ENCODE results near the gene DIPK1C. TPM values are rescaled to one million over a fixed set of nuclear protein-coding genes. Genes with fewer than 3 reads are reported as not detected.

The DIPK1C gene
- total and polyA plus RNA-seq, 2 of the 4 experiments (the other 2 are of a cell fraction): not detected

GRCh38 chr18:74503137-74503536 lies 46.0 kb upstream of the DIPK1C start:
- WGBS, 2 experiments (ENCODE audit: extremely low coverage in 2 of 2, insufficient read length in 1 of 2): 92% methylated on average over 2 of the region's 4 CpGs; no CpG with 5 or more reads in 1 of the 2 experiments
- Histone ChIP-seq H3K9ac (ENCODE audit: low read depth, low read length) (no peak overlapping the region), H2BK120ac (ENCODE audit: low read depth, low read length) (no peak overlapping the region), H3K4me2 (ENCODE audit: low read depth, low read length) (no peak overlapping the region), H4K91ac (ENCODE audit: insufficient read depth, low read depth, low read length) (no peak overlapping the region), H2BK15ac (ENCODE audit: low read depth, low read length) (no peak overlapping the region), H3K23ac (ENCODE audit: low read depth, low read length) (no peak overlapping the region), H4K8ac (ENCODE audit: low read depth in 2 of 2, low read length in 2 of 2) (no peak overlapping the region), H2AK9ac (replicated peaks; ENCODE audit: low read depth, low read length, poor library complexity) (no peak overlapping the region), H2BK5ac (ENCODE audit: low read depth, low read length, poor library complexity, severe bottlenecking) (no peak overlapping the region), H3K4me3 (ENCODE audit: insufficient read depth, low read depth, low read length) (no peak overlapping the region), H3K79me1 (ENCODE audit: low read depth in 1 of 2, low read length in 2 of 2) (peaks cover 5 to 10% of the 10 kb centered on the region in 2 experiments), H3K9me1 (ENCODE audit: insufficient read depth, low read length) (0 out of 2 replicates have a peak, but pooled peaks cover under 1% of the 10 kb centered on the region), H3K9me3 (ENCODE audit: control insufficient read depth, insufficient read depth, low read length) (no peaks in the 10 kb centered on the region), H3K27me3 (ENCODE audit: control insufficient read depth, insufficient read depth, low read length) (no peaks in the 10 kb centered on the region), H4K20me1 (ENCODE audit: insufficient read depth, low read length) (no peaks in the 10 kb centered on the region), H3K14ac (replicated peaks; ENCODE audit: low read depth, low read length) (no peak overlapping the region), H2BK20ac (ENCODE audit: low read depth, low read length) (no peak overlapping the region), H3K4me1 (ENCODE audit: control insufficient read depth, insufficient read depth, low read length) (no peaks in the 10 kb centered on the region), H4K5ac (ENCODE audit: low read depth, low read length) (no peak overlapping the region), H3K36me3 (ENCODE audit: control insufficient read depth, insufficient read depth, low read length) (peaks cover 50% of the 10 kb centered on the region), H3K18ac (ENCODE audit: low read depth, low read length) (no peak overlapping the region), H2AFZ (replicated peaks; ENCODE audit: low read length, poor library complexity) (no peak overlapping the region), H3K27ac (ENCODE audit: insufficient read depth, low read length) (no peak overlapping the region), H3K4ac (ENCODE audit: low read depth, low read length) (no peak overlapping the region), H2AK5ac (ENCODE audit: low read depth, low read length) (no peak overlapping the region), H3K56ac (ENCODE audit: extremely low read depth, insufficient read depth, low read length) (no peak overlapping the region)
- intact Hi-C loops (cut with micrococcal nuclease) (no loop called here), in situ Hi-C loops (cut with MboI; ENCODE audit: low sequenced_read_pairs) (no loop called here), dilution Hi-C loops (cut with HindIII; ENCODE audit: low sequenced_read_pairs, unreplicated experiment) (no loop called here)
- TF ChIP-seq CHD1 (IDR thresholded peaks at IDR 0.05; ENCODE audit: low read depth, low read length): no peak
- no peak for TF ChIP-seq MXI1 (IDR thresholded peaks at IDR 0.05; ENCODE audit: borderline replicate concordance, low read depth, low read length)
- no peak for TF ChIP-seq ELK1 (IDR thresholded peaks at IDR 0.05; ENCODE audit: borderline replicate concordance, low read depth, low read length)
- DNase-seq: no peak
- no peak for ATAC-seq (ENCODE audit: low read depth)
- CTCF ChIA-PET: no interaction called here
- POLR2A ChIA-PET (ENCODE audit: unreplicated experiment): no interaction called here
- no TSS peak for BruUV-seq (replicated peaks)

Data from IMR-90 (cell line).